HEK293 (cell line): ENCODE data around the gene SYNGR3.

Source experiments
- BCL11B ChIP-seq: fragments of 450-650 bp; formaldehyde crosslinking; IDR thresholded peaks from 2 replicates; pipeline ENCODE4 v1.5.1; 2016; ENCODE audit warnings: low read depth, missing biosample characterization, missing genetic modification characterization
- SCRT2 ChIP-seq: fragments of 450-650 bp; formaldehyde crosslinking; IDR thresholded peaks from 2 replicates; pipeline ENCODE4 v1.5.1; 2016; ENCODE audit warnings: missing biosample characterization, missing genetic modification characterization
- ZBTB10 ChIP-seq: fragments of 450-650 bp; formaldehyde crosslinking; IDR thresholded peaks from 2 replicates; pipeline ENCODE4 v1.5.1; 2016; ENCODE audit warnings: missing biosample characterization, missing genetic modification characterization
- ZBTB8A ChIP-seq: fragments of 450-650 bp; formaldehyde crosslinking; IDR thresholded peaks from 2 replicates; pipeline ENCODE4 v1.5.1; 2016; ENCODE audit warnings: missing biosample characterization, missing genetic modification characterization
- ZNF133 ChIP-seq: fragments of 450-650 bp; formaldehyde crosslinking; IDR thresholded peaks from 2 replicates; pipeline ENCODE4 v1.5.1; 2016; ENCODE audit warnings: missing biosample characterization, missing genetic modification characterization
- ZNF138 ChIP-seq: fragments of 450-650 bp; formaldehyde crosslinking; IDR thresholded peaks from 2 replicates; pipeline ENCODE4 v1.5.1; 2016; ENCODE audit warnings: missing biosample characterization, missing genetic modification characterization, borderline replicate concordance
- ZNF26 ChIP-seq: fragments of 450-650 bp; formaldehyde crosslinking; IDR thresholded peaks from 2 replicates; pipeline ENCODE4 v1.5.1; 2016; ENCODE audit warnings: missing biosample characterization, missing genetic modification characterization
- ZNF37A ChIP-seq: fragments of 450-650 bp; IDR thresholded peaks from 2 replicates; pipeline ENCODE4 v1.5.1; 2018; ENCODE audit warnings: missing biosample characterization, missing genetic modification characterization
- ZNF510 ChIP-seq: fragments of 450-650 bp; formaldehyde crosslinking; IDR thresholded peaks from 2 replicates; pipeline ENCODE4 v1.5.1; 2018; ENCODE audit warnings: mild to moderate bottlenecking, missing genetic modification characterization, missing biosample characterization; ENCODE audit not compliant: insufficient replicate concordance
- ZNF548 ChIP-seq: fragments of 450-650 bp; formaldehyde crosslinking; IDR thresholded peaks from 2 replicates; pipeline ENCODE4 v1.5.1; 2016; ENCODE audit warnings: missing biosample characterization, missing genetic modification characterization
- ZNF626 ChIP-seq: fragments of 450-650 bp; sonication (Bioruptor Pico); formaldehyde crosslinking; IDR thresholded peaks from 2 replicates; pipeline ENCODE4 v1.5.1; 2018; ENCODE audit warnings: missing biosample characterization, missing genetic modification characterization, inconsistent platforms
- ZNF670 ChIP-seq: fragments of 450-650 bp; formaldehyde crosslinking; IDR thresholded peaks from 2 replicates; pipeline ENCODE4 v1.5.1; 2016; ENCODE audit warnings: missing biosample characterization, missing genetic modification characterization, low read depth
- ZNF701 ChIP-seq: fragments of 450-650 bp; formaldehyde crosslinking; IDR thresholded peaks from 2 replicates; pipeline ENCODE4 v1.5.1; 2016; ENCODE audit warnings: missing biosample characterization, missing genetic modification characterization
- ZNF776 ChIP-seq: fragments of 450-650 bp; formaldehyde crosslinking; IDR thresholded peaks from 2 replicates; pipeline ENCODE4 v1.5.0; 2017; ENCODE audit warnings: missing biosample characterization, missing genetic modification characterization, borderline replicate concordance
- ZNF843 ChIP-seq: fragments of 450-650 bp; formaldehyde crosslinking; IDR thresholded peaks from 2 replicates; pipeline ENCODE4 v1.5.1; 2016; ENCODE audit warnings: missing biosample characterization, missing genetic modification characterization
- TF ChIP-seq, protein P1 (sequence below): fragments of 450-650 bp; formaldehyde crosslinking; IDR thresholded peaks from 2 replicates; pipeline ENCODE4 v1.5.1; 2016; ENCODE audit warnings: missing biosample characterization, missing genetic modification characterization
- TF ChIP-seq, protein P2 (sequence below): fragments of 450-650 bp; formaldehyde crosslinking; IDR thresholded peaks from 2 replicates; pipeline ENCODE4 v1.5.1; 2016; ENCODE audit warnings: missing biosample characterization, missing genetic modification characterization
- TF ChIP-seq, protein P3 (sequence below): fragments of 450-650 bp; formaldehyde crosslinking; IDR thresholded peaks from 2 replicates; pipeline ENCODE4 v1.5.1; 2016; ENCODE audit warnings: missing biosample characterization, missing genetic modification characterization
- TF ChIP-seq, protein P4 (sequence below): fragments of 450-650 bp; formaldehyde crosslinking; IDR thresholded peaks from 2 replicates; pipeline ENCODE4 v1.5.1; 2016; ENCODE audit warnings: missing biosample characterization, missing genetic modification characterization, borderline replicate concordance
- TF ChIP-seq, protein P5 (sequence below): fragments of 450-650 bp; formaldehyde crosslinking; IDR thresholded peaks from 2 replicates; pipeline ENCODE4 v1.5.1; 2016; ENCODE audit warnings: missing biosample characterization, missing genetic modification characterization
- TF ChIP-seq, protein P6 (sequence below): fragments of 450-650 bp; formaldehyde crosslinking; IDR thresholded peaks from 2 replicates; pipeline ENCODE4 v1.5.1; 2016; ENCODE audit warnings: missing biosample characterization, missing genetic modification characterization
- TF ChIP-seq, protein P7 (sequence below): fragments of 450-650 bp; formaldehyde crosslinking; IDR thresholded peaks from 2 replicates; pipeline ENCODE4 v1.5.1; 2016; ENCODE audit warnings: missing biosample characterization, missing genetic modification characterization

Gene SYNGR3

DNA sequence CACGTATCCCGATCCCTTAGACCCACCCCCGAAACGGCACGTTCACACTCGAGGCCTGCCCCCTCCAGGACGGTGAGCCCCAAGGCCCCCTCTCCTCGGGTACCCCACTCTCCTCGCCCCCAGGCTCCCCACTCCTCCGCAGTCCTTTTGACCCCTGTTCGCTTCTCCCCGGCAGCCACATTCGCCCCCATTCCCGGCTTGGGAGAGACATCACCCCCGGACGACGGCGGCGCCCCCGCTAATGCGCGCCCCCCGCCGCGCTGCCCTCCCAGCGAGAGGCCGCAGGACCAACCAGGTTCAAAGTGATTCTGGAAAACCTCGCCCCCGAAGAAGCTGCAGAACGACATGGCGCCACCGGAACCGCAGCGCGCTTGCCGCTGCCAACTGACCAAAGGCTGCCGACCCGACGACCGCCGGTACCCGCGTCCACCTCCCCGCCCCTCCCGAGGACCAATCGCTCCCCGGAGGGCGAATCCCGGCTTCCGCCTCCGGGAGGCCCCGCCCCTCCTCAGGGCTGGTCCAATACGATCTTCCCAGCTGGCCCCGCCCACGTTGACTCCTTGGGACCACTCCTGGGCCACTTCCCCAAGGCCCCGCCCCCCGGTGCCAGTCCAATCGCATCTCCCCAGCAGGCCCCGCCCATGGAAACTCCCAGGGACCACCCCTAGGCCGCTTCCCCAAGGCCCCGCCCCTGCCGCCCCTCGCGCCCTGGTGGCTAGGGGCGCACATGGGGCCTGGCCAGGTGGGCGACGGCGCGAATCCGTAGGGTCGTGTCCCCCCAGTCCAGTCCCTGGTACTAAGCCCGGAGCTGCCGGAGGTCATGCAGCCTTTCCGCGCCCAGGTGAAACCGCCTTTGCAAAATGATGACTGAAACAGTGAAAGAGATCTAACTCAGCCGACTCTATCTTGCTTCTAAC lies 46.7 kb upstream of the SYNGR3 start, which contains the start of gene MSRB1 (continued):
- TF ChIP-seq, protein P1, sequence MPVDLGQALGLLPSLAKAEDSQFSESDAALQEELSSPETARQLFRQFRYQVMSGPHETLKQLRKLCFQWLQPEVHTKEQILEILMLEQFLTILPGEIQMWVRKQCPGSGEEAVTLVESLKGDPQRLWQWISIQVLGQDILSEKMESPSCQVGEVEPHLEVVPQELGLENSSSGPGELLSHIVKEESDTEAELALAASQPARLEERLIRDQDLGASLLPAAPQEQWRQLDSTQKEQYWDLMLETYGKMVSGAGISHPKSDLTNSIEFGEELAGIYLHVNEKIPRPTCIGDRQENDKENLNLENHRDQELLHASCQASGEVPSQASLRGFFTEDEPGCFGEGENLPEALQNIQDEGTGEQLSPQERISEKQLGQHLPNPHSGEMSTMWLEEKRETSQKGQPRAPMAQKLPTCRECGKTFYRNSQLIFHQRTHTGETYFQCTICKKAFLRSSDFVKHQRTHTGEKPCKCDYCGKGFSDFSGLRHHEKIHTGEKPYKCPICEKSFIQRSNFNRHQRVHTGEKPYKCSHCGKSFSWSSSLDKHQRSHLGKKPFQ (tag by site-specific recombination): peak; percentile 38; the same call in 1 of the 2 replicates
- TF ChIP-seq, protein P2, sequence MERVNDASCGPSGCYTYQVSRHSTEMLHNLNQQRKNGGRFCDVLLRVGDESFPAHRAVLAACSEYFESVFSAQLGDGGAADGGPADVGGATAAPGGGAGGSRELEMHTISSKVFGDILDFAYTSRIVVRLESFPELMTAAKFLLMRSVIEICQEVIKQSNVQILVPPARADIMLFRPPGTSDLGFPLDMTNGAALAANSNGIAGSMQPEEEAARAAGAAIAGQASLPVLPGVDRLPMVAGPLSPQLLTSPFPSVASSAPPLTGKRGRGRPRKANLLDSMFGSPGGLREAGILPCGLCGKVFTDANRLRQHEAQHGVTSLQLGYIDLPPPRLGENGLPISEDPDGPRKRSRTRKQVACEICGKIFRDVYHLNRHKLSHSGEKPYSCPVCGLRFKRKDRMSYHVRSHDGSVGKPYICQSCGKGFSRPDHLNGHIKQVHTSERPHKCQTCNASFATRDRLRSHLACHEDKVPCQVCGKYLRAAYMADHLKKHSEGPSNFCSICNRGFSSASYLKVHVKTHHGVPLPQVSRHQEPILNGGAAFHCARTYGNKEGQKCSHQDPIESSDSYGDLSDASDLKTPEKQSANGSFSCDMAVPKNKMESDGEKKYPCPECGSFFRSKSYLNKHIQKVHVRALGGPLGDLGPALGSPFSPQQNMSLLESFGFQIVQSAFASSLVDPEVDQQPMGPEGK (tag by site-specific recombination): peak; percentile 86
- TF ChIP-seq ZNF138 (no peak), ZNF701 (tag by site-specific recombination) (no peak), ZNF548 (no peak), ZBTB10 (tag by site-specific recombination) (peak; percentile 72), ZNF510 (tag by site-specific recombination) (no peak), ZNF26 (tag by site-specific recombination) (no peak), ZNF626 (tag by site-specific recombination) (no peak), ZNF670 (tag by site-specific recombination) (no peak), ZNF37A (no peak), SCRT2 (tag by site-specific recombination) (no peak), ZNF776 (tag by site-specific recombination) (no peak), ZNF843 (tag by site-specific recombination) (peak; percentile 23; the same call in 1 of the 2 replicates), ZNF133 (tag by site-specific recombination) (no peak), BCL11B (tag by site-specific recombination) (peak; percentile 97), ZBTB8A (peak; percentile 96)
- TF ChIP-seq, protein P3, sequence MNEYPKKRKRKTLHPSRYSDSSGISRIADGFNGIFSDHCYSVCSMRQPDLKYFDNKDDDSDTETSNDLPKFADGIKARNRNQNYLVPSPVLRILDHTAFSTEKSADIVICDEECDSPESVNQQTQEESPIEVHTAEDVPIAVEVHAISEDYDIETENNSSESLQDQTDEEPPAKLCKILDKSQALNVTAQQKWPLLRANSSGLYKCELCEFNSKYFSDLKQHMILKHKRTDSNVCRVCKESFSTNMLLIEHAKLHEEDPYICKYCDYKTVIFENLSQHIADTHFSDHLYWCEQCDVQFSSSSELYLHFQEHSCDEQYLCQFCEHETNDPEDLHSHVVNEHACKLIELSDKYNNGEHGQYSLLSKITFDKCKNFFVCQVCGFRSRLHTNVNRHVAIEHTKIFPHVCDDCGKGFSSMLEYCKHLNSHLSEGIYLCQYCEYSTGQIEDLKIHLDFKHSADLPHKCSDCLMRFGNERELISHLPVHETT (tag by site-specific recombination): peak; percentile 67; the same call in 1 of the 2 replicates
- TF ChIP-seq, protein P4, sequence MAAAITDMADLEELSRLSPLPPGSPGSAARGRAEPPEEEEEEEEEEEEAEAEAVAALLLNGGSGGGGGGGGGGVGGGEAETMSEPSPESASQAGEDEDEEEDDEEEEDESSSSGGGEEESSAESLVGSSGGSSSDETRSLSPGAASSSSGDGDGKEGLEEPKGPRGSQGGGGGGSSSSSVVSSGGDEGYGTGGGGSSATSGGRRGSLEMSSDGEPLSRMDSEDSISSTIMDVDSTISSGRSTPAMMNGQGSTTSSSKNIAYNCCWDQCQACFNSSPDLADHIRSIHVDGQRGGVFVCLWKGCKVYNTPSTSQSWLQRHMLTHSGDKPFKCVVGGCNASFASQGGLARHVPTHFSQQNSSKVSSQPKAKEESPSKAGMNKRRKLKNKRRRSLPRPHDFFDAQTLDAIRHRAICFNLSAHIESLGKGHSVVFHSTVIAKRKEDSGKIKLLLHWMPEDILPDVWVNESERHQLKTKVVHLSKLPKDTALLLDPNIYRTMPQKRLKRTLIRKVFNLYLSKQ (tag by site-specific recombination): no peak
- TF ChIP-seq, protein P5, sequence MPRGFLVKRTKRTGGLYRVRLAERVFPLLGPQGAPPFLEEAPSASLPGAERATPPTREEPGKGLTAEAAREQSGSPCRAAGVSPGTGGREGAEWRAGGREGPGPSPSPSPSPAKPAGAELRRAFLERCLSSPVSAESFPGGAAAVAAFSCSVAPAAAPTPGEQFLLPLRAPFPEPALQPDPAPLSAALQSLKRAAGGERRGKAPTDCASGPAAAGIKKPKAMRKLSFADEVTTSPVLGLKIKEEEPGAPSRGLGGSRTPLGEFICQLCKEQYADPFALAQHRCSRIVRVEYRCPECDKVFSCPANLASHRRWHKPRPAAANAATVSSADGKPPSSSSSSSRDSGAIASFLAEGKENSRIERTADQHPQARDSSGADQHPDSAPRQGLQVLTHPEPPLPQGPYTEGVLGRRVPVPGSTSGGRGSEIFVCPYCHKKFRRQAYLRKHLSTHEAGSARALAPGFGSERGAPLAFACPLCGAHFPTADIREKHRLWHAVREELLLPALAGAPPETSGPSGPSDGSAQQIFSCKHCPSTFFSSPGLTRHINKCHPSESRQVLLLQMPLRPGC (tag by site-specific recombination): 0 out of 2 replicates have a peak, but pooled peaks have one; percentile 18
- TF ChIP-seq, protein P6, sequence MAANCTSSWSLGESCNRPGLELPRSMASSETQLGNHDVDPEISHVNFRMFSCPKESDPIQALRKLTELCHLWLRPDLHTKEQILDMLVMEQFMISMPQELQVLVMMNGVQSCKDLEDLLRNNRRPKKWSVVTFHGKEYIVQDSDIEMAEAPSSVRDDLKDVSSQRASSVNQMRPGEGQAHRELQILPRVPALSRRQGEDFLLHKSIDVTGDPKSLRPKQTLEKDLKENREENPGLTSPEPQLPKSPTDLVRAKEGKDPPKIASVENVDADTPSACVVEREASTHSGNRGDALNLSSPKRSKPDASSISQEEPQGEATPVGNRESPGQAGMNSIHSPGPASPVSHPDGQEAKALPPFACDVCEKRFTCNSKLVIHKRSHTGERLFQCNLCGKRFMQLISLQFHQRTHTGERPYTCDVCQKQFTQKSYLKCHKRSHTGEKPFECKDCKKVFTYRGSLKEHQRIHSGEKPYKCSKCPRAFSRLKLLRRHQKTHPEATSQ (tag by site-specific recombination): 0 out of 2 replicates have a peak, but pooled peaks have one; percentile 84
- TF ChIP-seq, protein P7, sequence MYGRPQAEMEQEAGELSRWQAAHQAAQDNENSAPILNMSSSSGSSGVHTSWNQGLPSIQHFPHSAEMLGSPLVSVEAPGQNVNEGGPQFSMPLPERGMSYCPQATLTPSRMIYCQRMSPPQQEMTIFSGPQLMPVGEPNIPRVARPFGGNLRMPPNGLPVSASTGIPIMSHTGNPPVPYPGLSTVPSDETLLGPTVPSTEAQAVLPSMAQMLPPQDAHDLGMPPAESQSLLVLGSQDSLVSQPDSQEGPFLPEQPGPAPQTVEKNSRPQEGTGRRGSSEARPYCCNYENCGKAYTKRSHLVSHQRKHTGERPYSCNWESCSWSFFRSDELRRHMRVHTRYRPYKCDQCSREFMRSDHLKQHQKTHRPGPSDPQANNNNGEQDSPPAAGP: peak; percentile 57; the same call in 1 of the 2 replicates
